ENCODE results near the gene ZNF609. TPM values are rescaled to one million over a fixed set of nuclear protein-coding genes. Genes with fewer than 3 reads are reported as not detected.

Gene ZNF609
- polyA plus RNA-seq, 1 donor (not counting 4 experiments of a cell fraction or from before 2014, with no cell fraction given): 16.9 TPM

GRCh38 chr15:64614519-64614918 lies 154.1 kb downstream of the ZNF609 start:
- no peak overlapping the region for H2AFZ ChIP-seq (ENCODE audit: control insufficient read depth, low read length)
- dilution Hi-C loops (cut with MboI; ENCODE audit: extremely low pct_ligation_motif_present, low sequenced_read_pairs): no loop called here
- H3K9ac ChIP-seq (ENCODE audit: control insufficient read depth, extremely low read depth, insufficient read depth, low read length): no peak overlapping the region
- H3K36me3 ChIP-seq (ENCODE audit: control insufficient read depth in 2 of 2, extremely low read depth in 1 of 2, insufficient read depth in 2 of 2, low read length in 2 of 2): no peaks in the 10 kb centered on the region
- no peak overlapping the region for H3K4me2 ChIP-seq (ENCODE audit: control insufficient read depth, extremely low read depth, insufficient read depth, low read depth, low read length)
- peaks cover 39% of the 10 kb centered on the region for H3K79me2 ChIP-seq (ENCODE audit: control insufficient read depth, insufficient read depth, low read length)
- H3K9me3 ChIP-seq (ENCODE audit: control insufficient read depth, low read depth, low read length): no peaks in the 10 kb centered on the region
- no peaks in the 10 kb centered on the region for H3K9me1 ChIP-seq (ENCODE audit: control insufficient read depth, extremely low read depth, insufficient read depth, low read length)
- no peak for TF ChIP-seq EZH2 (IDR thresholded peaks at IDR 0.05; ENCODE audit: low read length)
- TF ChIP-seq CTCF (optimal IDR thresholded peaks at IDR 0.05 in 1 of 3, IDR thresholded peaks at IDR 0.05 in 1 of 3, conservative IDR thresholded peaks at IDR 0.05 in 1 of 3; ENCODE audit: extremely low read depth in 1 of 3, insufficient read depth in 2 of 3, low read length in 3 of 3): no peak
- H3K27ac ChIP-seq (ENCODE audit: control insufficient read depth, insufficient read depth, low read length): no peak overlapping the region
- no peaks in the 10 kb centered on the region for H3K27me3 ChIP-seq (ENCODE audit: control insufficient read depth, extremely low read depth, insufficient read depth, low read length)
- no peak overlapping the region for H3K4me3 ChIP-seq (ENCODE audit: control insufficient read depth in 2 of 3, extremely low read depth in 1 of 3, insufficient read depth in 2 of 3, low read depth in 1 of 3, low read length in 3 of 3)
- no peak for FAIRE-seq
- no peak for DNase-seq (ENCODE audit: low read depth, low spot score)
- no peaks in the 10 kb centered on the region for H4K20me1 ChIP-seq (ENCODE audit: control insufficient read depth, extremely low read depth, insufficient read depth, low read length)
- H3K4me1 ChIP-seq (ENCODE audit: control insufficient read depth, extremely low read depth, insufficient read depth, low read length): no peaks in the 10 kb centered on the region

- H3K9me1 ChIP-seq (ENCODE audit: control insufficient read depth, extremely low read depth, insufficient read depth, low read length): no peaks in the 10 kb centered on the region
- FAIRE-seq: no peak
- no peak overlapping the region for H3K4me2 ChIP-seq (ENCODE audit: control insufficient read depth, extremely low read depth, insufficient read depth, low read depth, low read length)
Observed at GRCh38 chr15:64617727-64618126, 157.3 kb downstream of the ZNF609 start.

GRCh38 chr15:64618138-64618537 lies 157.8 kb downstream of the ZNF609 start:
- no peak for DNase-seq (ENCODE audit: low read depth, low spot score)
- Histone ChIP-seq H3K27me3 (ENCODE audit: control insufficient read depth, extremely low read depth, insufficient read depth, low read length) (no peaks in the 10 kb centered on the region), H3K79me2 (ENCODE audit: control insufficient read depth, insufficient read depth, low read length) (peaks cover 46% of the 10 kb centered on the region), H3K9me1 (ENCODE audit: control insufficient read depth, extremely low read depth, insufficient read depth, low read length) (no peaks in the 10 kb centered on the region), H4K20me1 (ENCODE audit: control insufficient read depth, extremely low read depth, insufficient read depth, low read length) (no peaks in the 10 kb centered on the region), H3K9ac (ENCODE audit: control insufficient read depth, extremely low read depth, insufficient read depth, low read length) (no peak overlapping the region), H3K4me3 (ENCODE audit: control insufficient read depth in 2 of 3, extremely low read depth in 1 of 3, insufficient read depth in 2 of 3, low read depth in 1 of 3, low read length in 3 of 3) (no peak overlapping the region), H3K27ac (ENCODE audit: control insufficient read depth, insufficient read depth, low read length) (no peak overlapping the region), H2AFZ (ENCODE audit: control insufficient read depth, low read length) (no peak overlapping the region), H3K4me2 (ENCODE audit: control insufficient read depth, extremely low read depth, insufficient read depth, low read depth, low read length) (no peak overlapping the region), H3K36me3 (ENCODE audit: control insufficient read depth in 2 of 2, extremely low read depth in 1 of 2, insufficient read depth in 2 of 2, low read length in 2 of 2) (no peaks in the 10 kb centered on the region), H3K9me3 (ENCODE audit: control insufficient read depth, low read depth, low read length) (no peaks in the 10 kb centered on the region), H3K4me1 (ENCODE audit: control insufficient read depth, extremely low read depth, insufficient read depth, low read length) (peaks cover 17% of the 10 kb centered on the region)
- dilution Hi-C loops (cut with MboI; ENCODE audit: extremely low pct_ligation_motif_present, low sequenced_read_pairs): no loop called here
- FAIRE-seq: no peak
- TF ChIP-seq EZH2 (IDR thresholded peaks at IDR 0.05; ENCODE audit: low read length): no peak
- no peak for TF ChIP-seq CTCF (optimal IDR thresholded peaks at IDR 0.05 in 1 of 3, IDR thresholded peaks at IDR 0.05 in 1 of 3, conservative IDR thresholded peaks at IDR 0.05 in 1 of 3; ENCODE audit: extremely low read depth in 1 of 3, insufficient read depth in 2 of 3, low read length in 3 of 3)

More at GRCh38 chr15:64617727-64618126, 157.3 kb downstream of the ZNF609 start:
- no peaks in the 10 kb centered on the region for H3K36me3 ChIP-seq (ENCODE audit: control insufficient read depth in 2 of 2, extremely low read depth in 1 of 2, insufficient read depth in 2 of 2, low read length in 2 of 2)
- peaks cover 17% of the 10 kb centered on the region for H3K4me1 ChIP-seq (ENCODE audit: control insufficient read depth, extremely low read depth, insufficient read depth, low read length)
- H3K9me3 ChIP-seq (ENCODE audit: control insufficient read depth, low read depth, low read length): no peaks in the 10 kb centered on the region
- H3K27ac ChIP-seq (ENCODE audit: control insufficient read depth, insufficient read depth, low read length): no peak overlapping the region
- peaks cover 44% of the 10 kb centered on the region for H3K79me2 ChIP-seq (ENCODE audit: control insufficient read depth, insufficient read depth, low read length)
- H4K20me1 ChIP-seq (ENCODE audit: control insufficient read depth, extremely low read depth, insufficient read depth, low read length): no peaks in the 10 kb centered on the region
- H3K4me3 ChIP-seq (ENCODE audit: control insufficient read depth in 2 of 3, extremely low read depth in 1 of 3, insufficient read depth in 2 of 3, low read depth in 1 of 3, low read length in 3 of 3): no peak overlapping the region
- dilution Hi-C loops (cut with MboI; ENCODE audit: extremely low pct_ligation_motif_present, low sequenced_read_pairs): no loop called here
- no peak overlapping the region for H2AFZ ChIP-seq (ENCODE audit: control insufficient read depth, low read length)
- TF ChIP-seq EZH2 (IDR thresholded peaks at IDR 0.05; ENCODE audit: low read length): no peak
- no peak overlapping the region for H3K9ac ChIP-seq (ENCODE audit: control insufficient read depth, extremely low read depth, insufficient read depth, low read length)
- DNase-seq (ENCODE audit: low read depth, low spot score): no peak
- no peaks in the 10 kb centered on the region for H3K27me3 ChIP-seq (ENCODE audit: control insufficient read depth, extremely low read depth, insufficient read depth, low read length)
